ENCODE results near the gene SLA2. TPM values are rescaled to one million over a fixed set of nuclear protein-coding genes. Genes with fewer than 3 reads are reported as not detected.

The SLA2 gene
- total RNA-seq, 2 donors from 2014 or later, result 0.37 to 0.39 TPM

- TF ChIP-seq CTCF (IDR thresholded peaks at IDR 0.05), result no peak
- H3K27me3 ChIP-seq, result no peaks in the 10 kb centered on the region
- no peak for DNase-seq (ENCODE audit: low spot score)
- peak overlapping the region in 1 of 2 donors; percentile 94 for H3K27ac ChIP-seq
- H3K9me3 ChIP-seq, result no peaks in the 10 kb centered on the region
- peaks cover 0 to 33% of the 10 kb centered on the region in 2 donors for H3K4me1 ChIP-seq
- H3K4me3 ChIP-seq, result no peak overlapping the region
- H3K36me3 ChIP-seq, result peaks cover 26% of the 10 kb centered on the region
Measured at GRCh38 chr20:36576081-36576445, 69.9 kb downstream of the SLA2 start.

- peak overlapping the region; percentile 91 to 94 for H3K27ac ChIP-seq
- no peaks in the 10 kb centered on the region for H3K9me3 ChIP-seq
- peak overlapping the region; percentile 88 to 91 for H3K4me3 ChIP-seq
- peaks cover 0 to 33% of the 10 kb centered on the region in 2 donors for H3K4me1 ChIP-seq
- TF ChIP-seq CTCF (IDR thresholded peaks at IDR 0.05), result no peak
- no peaks in the 10 kb centered on the region for H3K27me3 ChIP-seq
- H3K36me3 ChIP-seq, result peaks cover 12% of the 10 kb centered on the region
- DNase-seq (ENCODE audit: low spot score), result peak; percentile 72
Measured at GRCh38 chr20:36574366-36575135, 71.4 kb downstream of the SLA2 start.

- peak overlapping the region; percentile 88 to 91 for H3K4me3 ChIP-seq
- TF ChIP-seq CTCF (IDR thresholded peaks at IDR 0.05), result peak in 1 of 2 donors; percentile 12
- no peaks in the 10 kb centered on the region for H3K9me3 ChIP-seq
- H3K4me1 ChIP-seq, result peaks cover 0 to 33% of the 10 kb centered on the region in 2 donors
- no peak for DNase-seq (ENCODE audit: low spot score)
- H3K36me3 ChIP-seq, result peaks cover 5% of the 10 kb centered on the region
- H3K27ac ChIP-seq, result peak overlapping the region; percentile 91 to 94
- H3K27me3 ChIP-seq, result no peaks in the 10 kb centered on the region
Measured at GRCh38 chr20:36573798-36574365, 72.1 kb downstream of the SLA2 start.

GRCh38 chr20:36573103-36573797 lies 72.7 kb downstream of the SLA2 start, which contains the start of gene TGIF2:
TGIF2 (plus strand) TSS chr20:36573597; CDS start chr20:36578775, 5,178 bp downstream.
- no peak for TF ChIP-seq CTCF (IDR thresholded peaks at IDR 0.05)
- Histone ChIP-seq H3K9me3 (no peaks in the 10 kb centered on the region), H3K4me3 (peak within 1 kb of the TSS; percentile 88 to 91), H3K36me3 (no peaks in the 10 kb centered on the region), H3K4me1 (peaks cover 0 to 33% of the 10 kb centered on the region in 2 donors), H3K27ac (peak within 1 kb of the TSS; percentile 91 to 94), H3K27me3 (no peaks in the 10 kb centered on the region)
- DNase-seq (ENCODE audit: low spot score), result peak; percentile 83

- Histone ChIP-seq H3K4me1 (peaks cover 0 to 33% of the 10 kb centered on the region in 2 donors), H3K9me3 (no peaks in the 10 kb centered on the region), H3K27me3 (no peaks in the 10 kb centered on the region), H3K4me3 (peak overlapping the region; percentile 88 to 91), H3K36me3 (no peaks in the 10 kb centered on the region), H3K27ac (peak overlapping the region; percentile 91 to 94)
- no peak for TF ChIP-seq CTCF (IDR thresholded peaks at IDR 0.05)
- no peak for DNase-seq (ENCODE audit: low spot score)
Measured at GRCh38 chr20:36572701-36573102, 73.3 kb downstream of the SLA2 start.
